Measurements from ENCODE around the gene EPG5.

Gene EPG5

GRCh38 chr18:45805551-45805950, 161.6 kb downstream of the EPG5 start:
- DNase-seq (ENCODE audit: low spot score), result no peak

- DNase-seq (ENCODE audit: low spot score), result no peak
These were observed 164.2 kb downstream of the EPG5 start for GRCh38 chr18:45802814-45803492.

- no peak for DNase-seq (ENCODE audit: low spot score)
These were observed 165.6 kb downstream of the EPG5 start for GRCh38 chr18:45801416-45802004.

Measured in CD4-positive, alpha-beta T cell treated with Interleukin-15 for 4 hours (primary cell).